Esophagus mucosa (tissue), 1 donor: Measurements from ENCODE around the gene C3orf52. TPM values are rescaled to one million over a fixed set of nuclear protein-coding genes. Genes with fewer than 3 reads are reported as not detected.

Experiments
- ATAC-seq: fragments of 200-7000 bp; cut with Tn5 transposase; one replicate; pipeline ENCODE4 v1.9.1; 2020
- total RNA-seq: library from RNA; stranded (reverse); gene quantifications from one replicate; pipeline ENCODE4 v1.2.4, GENCODE V29; 2023
- donor health status: DM: yes; HTN: yes; CAD: no.

C3orf52 gene
- total RNA-seq, 1 donor from 2014 or later: 3.3 TPM

- no peak for ATAC-seq
These were observed 811 bp downstream of the C3orf52 start for GRCh38 chr3:112086875-112087524.

DNA sequence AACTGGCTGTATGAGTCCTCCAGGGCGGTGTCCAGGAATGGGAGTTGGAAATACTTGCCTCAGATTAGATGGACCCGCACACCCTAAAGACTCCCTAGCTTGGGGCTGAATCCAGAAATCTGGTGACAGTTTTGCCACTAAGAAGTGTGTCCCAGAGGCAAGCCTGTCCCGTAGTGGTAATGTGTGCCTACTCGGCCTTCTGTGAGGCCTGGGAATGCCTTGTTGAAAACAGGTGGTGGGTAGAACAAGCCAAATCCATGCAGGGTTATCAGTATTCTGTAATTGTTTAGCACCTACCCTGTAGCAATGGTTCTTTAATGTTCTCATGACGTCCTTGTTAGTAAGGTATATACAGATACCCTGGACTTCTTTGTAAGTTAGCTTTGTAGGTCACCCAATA lies 1.6 kb downstream of the C3orf52 start:
- no peak for ATAC-seq

- ATAC-seq: no peak
These were observed 2.8 kb downstream of the C3orf52 start for GRCh38 chr3:112088944-112089343.

DNA sequence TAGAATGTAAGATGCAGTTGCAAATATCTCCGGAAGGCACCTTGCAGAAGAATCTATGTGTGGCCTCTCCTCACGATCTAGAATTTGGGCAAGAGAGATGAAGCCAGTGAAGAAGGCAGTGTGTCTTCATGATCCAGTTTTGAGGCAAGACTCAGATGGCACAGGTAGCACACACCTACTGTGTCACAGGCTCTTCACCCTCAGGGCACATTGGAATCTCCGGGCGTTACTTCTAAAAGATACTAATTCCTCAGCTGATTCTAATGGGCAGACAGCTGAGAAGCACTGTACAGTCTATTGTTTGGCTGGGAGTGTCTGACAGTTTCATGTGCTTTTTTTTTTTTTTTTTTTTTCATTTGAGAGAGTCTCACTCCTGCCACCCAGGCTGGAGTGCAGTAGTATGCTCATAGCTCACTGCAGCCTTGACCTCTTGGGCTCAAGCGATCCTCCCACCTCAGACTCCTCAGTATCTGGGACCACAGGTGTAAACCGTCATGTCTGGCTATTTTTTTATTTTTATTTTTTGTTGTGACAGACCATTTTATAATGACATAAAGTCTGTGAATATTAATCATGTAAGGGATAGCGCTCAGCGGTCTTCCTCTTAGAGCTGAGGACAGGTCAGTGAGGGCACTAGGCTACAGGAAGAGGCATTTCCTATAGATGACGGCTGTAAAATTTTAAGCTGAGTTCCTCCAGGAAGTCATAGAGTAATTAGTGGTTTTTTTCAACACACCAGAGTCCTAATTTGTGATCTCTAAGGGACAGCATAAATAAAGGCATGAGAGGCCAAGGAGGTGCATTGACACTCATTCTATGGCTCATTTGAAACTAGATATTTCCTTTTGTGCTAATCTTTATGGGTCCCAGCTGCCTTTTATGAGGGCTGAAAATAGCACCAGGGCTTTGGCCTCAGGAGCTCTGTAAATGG lies 4.0 kb downstream of the C3orf52 start:
- peak; percentile 26 for ATAC-seq

- no peak for ATAC-seq
These were observed 4.8 kb downstream of the C3orf52 start for GRCh38 chr3:112090887-112091586.

DNA sequence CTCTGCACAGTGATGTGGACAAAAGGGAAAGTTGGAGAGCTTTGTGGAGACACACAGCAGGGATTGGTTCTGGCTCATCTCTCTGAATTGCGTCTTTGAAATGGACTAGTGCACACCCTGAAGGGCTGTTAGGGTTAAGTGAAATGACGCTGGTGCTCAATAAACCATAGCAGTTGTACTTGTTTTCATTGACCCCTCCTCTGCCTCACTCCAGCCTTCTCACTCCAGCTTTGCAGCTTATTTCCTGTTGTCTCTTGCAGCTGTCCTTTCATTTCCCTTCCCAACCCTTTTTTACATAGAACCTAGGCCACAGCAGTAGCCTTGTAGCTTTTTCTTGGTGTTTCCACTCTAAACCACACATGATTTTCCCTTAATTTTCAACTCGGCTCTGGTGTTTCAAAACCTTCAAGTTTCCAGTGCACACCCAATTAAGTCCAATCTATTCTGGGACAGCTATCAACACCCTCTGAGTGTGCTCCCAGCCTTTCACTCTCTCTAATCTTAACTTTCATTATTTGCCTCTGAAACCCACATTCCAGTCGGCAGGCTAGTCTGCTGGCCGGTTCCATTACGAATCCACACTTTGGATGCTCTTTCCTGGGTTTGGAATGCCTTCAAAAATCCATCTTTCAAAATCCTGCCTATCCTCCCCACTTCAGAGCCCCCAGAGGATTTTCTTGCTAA lies 6.4 kb downstream of the C3orf52 start:
- ATAC-seq: no peak

DNA sequence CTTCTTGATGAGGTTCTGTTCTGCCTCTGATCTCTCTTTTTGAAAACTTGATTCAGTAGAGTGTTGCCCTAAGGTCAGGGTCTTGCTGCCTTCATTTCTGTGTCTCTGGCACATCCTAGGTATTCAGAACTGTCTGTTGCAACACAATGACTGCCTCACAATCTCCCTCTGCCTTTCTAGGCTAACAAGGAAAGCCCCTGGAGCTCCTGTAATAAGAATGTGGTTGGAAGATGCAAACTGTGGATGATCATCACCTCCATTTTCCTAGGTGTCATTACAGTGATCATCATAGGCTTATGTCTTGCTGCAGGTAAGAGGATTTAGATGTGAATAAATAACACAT lies 7.0 kb downstream of the C3orf52 start:
- ATAC-seq: no peak

DNA sequence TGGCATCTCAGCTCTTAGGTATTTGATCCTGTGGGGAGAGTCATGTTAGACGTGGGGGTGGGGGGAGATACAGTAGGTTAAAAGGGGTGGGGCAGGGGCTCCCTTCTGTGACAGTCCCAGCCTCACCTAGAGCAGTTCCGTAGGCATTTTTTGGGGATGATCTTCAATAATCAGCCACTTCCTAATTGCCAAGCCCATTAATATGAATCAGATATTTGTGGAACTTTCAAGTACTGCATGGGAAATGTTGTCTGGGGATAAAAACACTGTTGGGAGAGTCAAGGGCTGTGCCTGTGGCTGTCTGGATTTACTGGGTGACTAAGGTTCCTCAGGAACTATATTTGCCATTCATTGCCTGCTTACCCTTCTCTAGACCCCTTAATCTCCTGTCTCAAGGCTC lies 9.5 kb downstream of the C3orf52 start:
- ATAC-seq: no peak

DNA sequence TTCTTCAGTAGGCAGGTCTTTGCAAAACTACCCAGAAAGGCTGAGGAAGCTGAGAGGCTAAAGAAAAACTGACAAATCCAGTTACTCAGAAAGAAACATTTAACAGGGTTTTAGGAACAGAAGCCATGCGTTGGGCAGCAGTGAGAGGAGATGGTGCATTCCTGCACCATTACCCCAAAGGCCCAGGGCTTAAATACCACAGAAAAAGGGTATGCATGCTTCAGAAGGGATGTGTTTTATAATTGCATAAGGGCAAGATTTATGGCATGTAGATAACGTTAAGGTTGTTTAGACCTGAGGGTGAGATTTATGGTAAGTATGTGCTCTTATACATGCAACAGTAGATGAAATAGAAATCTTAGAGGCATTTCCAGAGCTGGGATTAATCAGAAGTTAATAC lies 10.0 kb downstream of the C3orf52 start:
- ATAC-seq: no peak

GRCh38 chr3:112097378-112097777 lies 11.2 kb downstream of the C3orf52 start:
- peak; percentile 98 for ATAC-seq

GRCh38 chr3:112101916-112102315 lies 15.7 kb downstream of the C3orf52 start:
- ATAC-seq: peak; percentile 50

GRCh38 chr3:112104774-112105173 lies 18.6 kb downstream of the C3orf52 start:
- ATAC-seq: no peak

GRCh38 chr3:112109322-112109721 lies 23.1 kb downstream of the C3orf52 start:
- ATAC-seq: no peak

- peak; percentile 91 for ATAC-seq
These were observed 25.7 kb downstream of the C3orf52 start for GRCh38 chr3:112111785-112112402.

GRCh38 chr3:112114576-112115160 lies 28.5 kb downstream of the C3orf52 start:
- no peak for ATAC-seq

DNA sequence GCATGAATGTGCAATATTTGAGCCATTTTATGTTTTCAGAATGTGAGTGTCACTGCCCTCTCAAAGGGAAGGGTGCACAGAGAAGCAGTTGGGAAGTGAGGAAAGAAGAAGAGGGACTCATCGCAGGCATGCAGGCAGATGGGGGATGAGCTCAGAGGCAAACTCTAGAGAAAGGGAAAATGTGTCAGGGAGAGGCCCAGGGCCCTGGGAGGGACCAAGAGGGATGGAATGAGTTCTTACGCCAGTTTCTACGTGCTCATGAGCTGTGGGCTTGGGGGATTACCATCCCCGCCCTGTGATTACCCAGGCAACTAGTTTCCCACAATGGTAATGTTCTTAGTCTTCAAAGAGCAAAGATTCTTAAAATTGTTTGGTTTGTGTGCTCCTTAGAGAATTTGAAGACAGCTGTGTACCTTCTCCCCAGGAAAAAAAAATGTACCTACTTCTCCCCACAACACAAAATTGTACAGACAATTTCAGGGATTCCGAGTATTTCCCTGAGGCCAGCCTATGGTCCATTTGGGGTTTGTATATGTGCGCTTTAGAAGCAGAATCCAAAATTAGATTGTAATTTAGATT lies 29.1 kb downstream of the C3orf52 start:
- no peak for ATAC-seq

- no peak for ATAC-seq
These were observed 29.7 kb downstream of the C3orf52 start for GRCh38 chr3:112115806-112116383.

GRCh38 chr3:112116748-112117186 lies 30.6 kb downstream of the C3orf52 start:
- ATAC-seq: no peak

DNA sequence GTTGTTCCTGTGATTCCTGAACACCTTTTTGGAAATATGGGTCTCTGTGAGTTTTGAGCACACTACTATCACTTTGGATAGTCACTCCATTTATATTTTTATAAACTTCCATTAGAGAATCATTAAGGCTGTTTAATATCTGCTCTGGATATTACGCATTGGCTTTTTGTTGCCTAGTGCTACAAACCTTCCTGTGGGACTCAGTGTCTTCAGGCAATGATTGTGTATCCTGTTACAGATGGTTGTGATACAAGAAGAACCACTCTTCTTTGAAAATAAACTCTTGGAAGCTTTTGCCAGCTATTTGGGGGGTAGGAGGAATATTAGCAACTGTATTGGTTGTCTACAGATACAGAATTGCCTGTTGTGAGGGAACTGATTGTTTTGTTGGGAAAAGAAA lies 31.2 kb downstream of the C3orf52 start:
- ATAC-seq: no peak

- no peak for ATAC-seq
These were observed 31.8 kb downstream of the C3orf52 start for GRCh38 chr3:112117841-112118571.
